Upper lobe of right lung (tissue), 1 donor: ENCODE data around the gene CSF1R. TPM values are rescaled to one million over a fixed set of nuclear protein-coding genes. Genes with fewer than 3 reads are reported as not detected.
A peak's percentile ranks its signal among the peaks of the same experiment; 100 is the strongest.

Source experiments
- ATAC-seq: fragments of 200-7000 bp; cut with Tn5 transposase; one replicate; pipeline ENCODE4 v1.9.1; 2020; ENCODE audit warnings: mild to moderate bottlenecking, moderate library complexity
- DNase-seq: peaks from one replicate; pipeline ENCODE4 v3.0.0-alpha.2; 2020
- H3K27ac ChIP-seq: fragments of 200-600 bp; one replicate; pipeline ENCODE4 v1.8.0; 2022
- H3K27me3 ChIP-seq: fragments of 200-600 bp; one replicate; pipeline ENCODE4 v1.8.0; 2022; ENCODE audit warnings: mild to moderate bottlenecking
- H3K36me3 ChIP-seq: fragments of 200-600 bp; one replicate; pipeline ENCODE4 v1.8.0; 2022
- H3K4me1 ChIP-seq: fragments of 200-600 bp; one replicate; pipeline ENCODE4 v1.8.0; 2022
- H3K4me3 ChIP-seq: fragments of 200-600 bp; one replicate; pipeline ENCODE4 v1.8.0; 2022; ENCODE audit warnings: mild to moderate bottlenecking
- H3K9me3 ChIP-seq: fragments of 200-600 bp; one replicate; pipeline ENCODE4 v1.8.0; 2022
- intact Hi-C: fragments of 100-400 bp; cut with DNase I; formaldehyde crosslinking; loops from one replicate; pipeline ENCODE4 v1.11.0; 2022
- total RNA-seq: library from RNA; stranded (reverse); fragmentation: NEBNext Ultra II Directional; extraction: Animal tissue kit (Norgen Biotek cat#: 25700); gene quantifications from one replicate; pipeline ENCODE4 v1.2.1, GENCODE V29; 2021
- TF ChIP-seq, protein P1 (sequence below): fragments of 200-600 bp; IDR thresholded peaks from one replicate; pipeline ENCODE4 v1.8.0; 2022; ENCODE audit warnings: antibody characterized with exemption
- donor health status: DM: no; HTN: yes; CAD: no; lungs with severe emphysema.

Gene CSF1R
- total RNA-seq, 1 donor from 2014 or later: 48.7 TPM

DNA sequence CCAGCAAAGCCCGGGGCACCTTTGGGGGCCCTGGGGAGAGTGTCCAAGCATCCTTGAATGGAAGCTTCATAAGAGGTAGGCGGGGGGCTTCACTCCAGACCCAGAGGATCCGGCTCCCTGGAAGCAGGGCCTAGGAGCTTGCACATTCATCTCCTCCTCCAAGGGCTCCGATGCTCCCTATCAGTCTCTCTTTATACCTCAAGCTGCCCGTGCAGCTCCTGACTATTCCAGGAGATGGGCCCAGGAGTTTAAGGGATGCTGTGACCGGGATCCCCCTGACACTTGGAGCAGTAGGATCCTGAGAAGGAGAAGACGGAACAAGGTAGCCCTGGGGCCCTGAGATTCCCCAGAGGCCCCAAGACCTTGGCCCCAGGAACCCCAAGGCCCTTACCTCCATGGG lies 25.9 kb downstream of the CSF1R start:
- Histone ChIP-seq H3K4me3 (no peak overlapping the region), H3K27me3 (no peaks in the 10 kb centered on the region), H3K36me3 (peaks cover 2% of the 10 kb centered on the region), H3K9me3 (no peaks in the 10 kb centered on the region), H3K27ac (no peak overlapping the region), H3K4me1 (no peaks in the 10 kb centered on the region)
- TF ChIP-seq, protein P1, sequence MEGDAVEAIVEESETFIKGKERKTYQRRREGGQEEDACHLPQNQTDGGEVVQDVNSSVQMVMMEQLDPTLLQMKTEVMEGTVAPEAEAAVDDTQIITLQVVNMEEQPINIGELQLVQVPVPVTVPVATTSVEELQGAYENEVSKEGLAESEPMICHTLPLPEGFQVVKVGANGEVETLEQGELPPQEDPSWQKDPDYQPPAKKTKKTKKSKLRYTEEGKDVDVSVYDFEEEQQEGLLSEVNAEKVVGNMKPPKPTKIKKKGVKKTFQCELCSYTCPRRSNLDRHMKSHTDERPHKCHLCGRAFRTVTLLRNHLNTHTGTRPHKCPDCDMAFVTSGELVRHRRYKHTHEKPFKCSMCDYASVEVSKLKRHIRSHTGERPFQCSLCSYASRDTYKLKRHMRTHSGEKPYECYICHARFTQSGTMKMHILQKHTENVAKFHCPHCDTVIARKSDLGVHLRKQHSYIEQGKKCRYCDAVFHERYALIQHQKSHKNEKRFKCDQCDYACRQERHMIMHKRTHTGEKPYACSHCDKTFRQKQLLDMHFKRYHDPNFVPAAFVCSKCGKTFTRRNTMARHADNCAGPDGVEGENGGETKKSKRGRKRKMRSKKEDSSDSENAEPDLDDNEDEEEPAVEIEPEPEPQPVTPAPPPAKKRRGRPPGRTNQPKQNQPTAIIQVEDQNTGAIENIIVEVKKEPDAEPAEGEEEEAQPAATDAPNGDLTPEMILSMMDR: no peak
- DNase-seq (no peak), ATAC-seq (no peak)
- intact Hi-C loops: no loop called here

DNA sequence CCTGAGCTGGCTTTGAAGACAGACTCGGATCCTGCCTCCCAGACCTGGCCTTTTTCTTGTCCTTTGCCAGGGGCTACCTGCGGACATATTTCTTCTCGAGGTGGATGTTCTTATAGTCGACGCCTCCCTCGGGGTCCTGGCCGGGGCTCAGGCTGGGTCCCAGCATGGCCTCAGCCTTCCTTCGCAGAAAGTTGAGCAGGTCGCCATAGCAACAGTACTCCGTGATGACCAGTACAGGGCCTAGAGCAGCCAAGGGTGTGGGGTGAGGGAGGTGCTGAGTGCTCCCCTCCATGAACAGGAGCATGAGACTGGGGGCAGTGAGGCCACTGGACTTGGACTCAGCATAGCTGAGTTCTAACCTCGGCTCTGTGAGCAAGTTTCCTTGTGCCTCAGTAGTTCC lies 26.7 kb downstream of the CSF1R start:
- H3K27me3 ChIP-seq: no peaks in the 10 kb centered on the region
- H3K4me1 ChIP-seq: no peaks in the 10 kb centered on the region
- TF ChIP-seq, protein P1: no peak
- no peaks in the 10 kb centered on the region for H3K9me3 ChIP-seq
- intact Hi-C loops: no loop called here
- H3K27ac ChIP-seq: no peak overlapping the region
- peaks cover 10% of the 10 kb centered on the region for H3K36me3 ChIP-seq
- no peak for DNase-seq
- no peak for ATAC-seq
- no peak overlapping the region for H3K4me3 ChIP-seq

DNA sequence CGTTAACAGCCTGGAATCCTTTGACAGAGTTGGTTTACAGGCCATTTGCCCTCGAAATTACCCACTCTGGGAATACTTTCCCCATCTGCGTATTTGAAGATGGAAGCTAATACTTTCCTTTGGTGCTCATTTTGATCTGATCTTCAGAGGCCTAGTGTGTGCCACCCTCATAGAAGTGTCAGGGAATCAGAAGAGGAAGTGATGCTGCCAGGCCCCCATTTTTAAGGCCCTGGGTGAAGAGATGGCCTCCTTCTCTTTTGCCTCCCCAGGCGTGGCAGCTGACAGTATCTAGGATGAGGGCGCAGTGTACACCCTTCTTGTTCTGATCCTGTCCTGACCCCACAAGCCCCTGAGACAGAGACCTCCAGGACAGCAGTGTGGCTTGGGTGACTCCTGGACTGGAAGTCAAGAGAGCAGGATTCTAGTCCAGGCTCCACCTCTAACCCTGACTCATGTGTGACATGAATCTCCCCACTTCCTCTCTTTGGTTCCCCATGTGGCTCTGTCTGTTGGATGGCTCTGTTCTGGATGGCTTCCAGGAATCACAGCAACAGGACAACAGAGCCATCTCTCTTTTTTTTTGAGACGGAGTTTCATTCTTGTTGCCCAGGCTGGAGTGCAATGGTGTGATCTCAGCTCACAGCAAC lies 27.8 kb downstream of the CSF1R start:
- H3K27me3 ChIP-seq: no peaks in the 10 kb centered on the region
- intact Hi-C loops: no loop called here
- TF ChIP-seq, protein P1: no peak
- ATAC-seq: peak; percentile 85
- no peak overlapping the region for H3K4me3 ChIP-seq
- no peaks in the 10 kb centered on the region for H3K4me1 ChIP-seq
- DNase-seq: no peak
- H3K9me3 ChIP-seq: no peaks in the 10 kb centered on the region
- H3K27ac ChIP-seq: peak overlapping the region; percentile 11
- H3K36me3 ChIP-seq: peaks cover 21% of the 10 kb centered on the region

DNA sequence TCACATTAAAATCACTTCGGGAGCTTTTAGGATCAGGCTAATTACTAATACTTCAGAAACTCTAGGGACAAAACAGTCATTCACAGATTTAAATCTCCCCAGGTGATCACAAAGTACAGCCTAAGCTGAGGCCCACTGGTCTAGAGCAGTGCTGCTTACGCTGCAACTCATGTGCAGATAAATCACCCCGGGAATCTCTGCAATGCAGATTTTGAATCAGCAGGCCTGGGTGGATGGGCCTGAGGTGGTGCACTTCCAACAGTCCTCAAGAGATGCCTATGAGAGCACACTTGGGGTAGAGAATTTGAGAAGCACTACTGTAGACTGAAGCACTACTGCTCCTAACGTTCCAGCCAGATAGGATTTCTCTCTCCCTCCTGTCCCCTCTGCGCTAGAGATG lies 28.4 kb downstream of the CSF1R start:
- ATAC-seq: no peak
- TF ChIP-seq, protein P1: no peak
- Histone ChIP-seq H3K36me3 (peaks cover 27% of the 10 kb centered on the region), H3K27ac (no peak overlapping the region), H3K4me1 (no peaks in the 10 kb centered on the region), H3K4me3 (no peak overlapping the region), H3K9me3 (no peaks in the 10 kb centered on the region), H3K27me3 (no peaks in the 10 kb centered on the region)
- intact Hi-C loops: no loop called here
- DNase-seq: no peak

DNA sequence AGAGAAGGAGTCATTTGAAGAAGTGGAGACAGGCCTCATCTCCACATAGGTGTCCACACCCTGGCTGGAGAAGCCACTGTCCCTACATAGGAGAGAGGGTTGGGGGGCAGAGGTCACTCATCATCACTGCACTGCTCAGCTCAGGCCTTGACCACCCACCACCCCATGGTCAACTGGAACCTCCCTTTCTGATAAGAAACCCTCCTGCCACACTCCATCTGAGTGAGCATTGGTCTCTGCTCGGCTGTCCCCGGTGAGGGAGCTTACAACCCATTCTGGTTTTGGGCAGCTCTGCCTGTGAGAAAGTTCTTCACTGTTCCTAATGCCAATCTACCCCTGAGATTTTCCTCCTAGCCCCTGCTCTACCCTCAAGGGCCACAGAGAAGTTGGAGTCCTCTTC lies 28.8 kb downstream of the CSF1R start:
- TF ChIP-seq, protein P1: no peak
- peaks cover 32% of the 10 kb centered on the region for H3K36me3 ChIP-seq
- ATAC-seq (no peak), DNase-seq (no peak)
- no peaks in the 10 kb centered on the region for H3K27me3 ChIP-seq
- H3K27ac ChIP-seq: no peak overlapping the region
- intact Hi-C loops: no loop called here
- no peaks in the 10 kb centered on the region for H3K9me3 ChIP-seq
- H3K4me1 ChIP-seq: no peaks in the 10 kb centered on the region
- no peak overlapping the region for H3K4me3 ChIP-seq

DNA sequence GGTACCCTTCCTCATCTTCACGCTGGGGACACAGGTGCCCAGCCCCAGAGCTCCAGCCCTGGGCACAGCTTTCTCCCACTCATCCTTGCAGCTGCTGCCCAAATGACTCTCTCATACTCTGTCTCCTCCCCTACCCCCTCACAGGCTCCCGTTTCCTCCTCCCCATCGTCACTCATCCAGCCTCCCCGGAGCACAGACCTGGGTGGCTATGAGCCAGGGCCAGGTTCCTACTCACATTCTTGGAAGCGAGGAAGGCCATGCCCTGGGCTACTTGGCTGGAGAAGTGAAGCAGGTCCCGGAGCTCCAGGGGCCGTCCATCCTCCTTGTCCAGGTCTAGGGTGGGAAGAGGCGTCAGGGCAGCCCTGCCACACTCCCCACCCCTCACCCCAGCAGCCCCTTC lies 29.3 kb downstream of the CSF1R start:
- intact Hi-C loops: no loop called here
- ATAC-seq (no peak), DNase-seq (no peak)
- Histone ChIP-seq H3K4me3 (no peak overlapping the region), H3K4me1 (no peaks in the 10 kb centered on the region), H3K27me3 (no peaks in the 10 kb centered on the region), H3K36me3 (peaks cover 36% of the 10 kb centered on the region), H3K27ac (no peak overlapping the region), H3K9me3 (no peaks in the 10 kb centered on the region)
- TF ChIP-seq, protein P1: no peak
